Fibroblast of villous mesenchyme (primary cell): ENCODE measurements around the gene SH3BGR. TPM values are rescaled to one million over a fixed set of nuclear protein-coding genes. Genes with fewer than 3 reads are reported as not detected.
"Not testable (repeated sequence)": the region's sequence is repeated elsewhere in the genome, so short reads cannot be mapped to it uniquely, and the experiment has no call there.

ENCODE experiments used
- DNase-seq: peaks from one replicate; pipeline ENCODE4 v3.0.0-alpha.2; 2010; ENCODE audit warnings: low read depth
- H3K4me3 ChIP-seq: 2 replicates; pipeline ENCODE4 v1.5.1; 2011; ENCODE audit warnings: low read depth, mild to moderate bottlenecking, low read length
- CTCF ChIP-seq: IDR thresholded peaks from 2 replicates; pipeline ENCODE4 v1.5.1; 2012; ENCODE audit warnings: low read depth, mild to moderate bottlenecking, low read length; ENCODE audit not compliant: insufficient read depth
- total RNA-seq: library from RNA; depleted of rRNA; stranded (reverse); fragments of >200 nt; gene quantifications from 2 replicates; pipeline ENCODE4 v1.2.3, GENCODE V29; 2012

Gene SH3BGR
- total RNA-seq, 1 donor, result 2.2 TPM

- no peak for TF ChIP-seq CTCF
- no peak for DNase-seq
- H3K4me3 ChIP-seq, result no peak overlapping the region
Observed at GRCh38 chr21:39537571-39537970, 85.8 kb downstream of the SH3BGR start.

DNA sequence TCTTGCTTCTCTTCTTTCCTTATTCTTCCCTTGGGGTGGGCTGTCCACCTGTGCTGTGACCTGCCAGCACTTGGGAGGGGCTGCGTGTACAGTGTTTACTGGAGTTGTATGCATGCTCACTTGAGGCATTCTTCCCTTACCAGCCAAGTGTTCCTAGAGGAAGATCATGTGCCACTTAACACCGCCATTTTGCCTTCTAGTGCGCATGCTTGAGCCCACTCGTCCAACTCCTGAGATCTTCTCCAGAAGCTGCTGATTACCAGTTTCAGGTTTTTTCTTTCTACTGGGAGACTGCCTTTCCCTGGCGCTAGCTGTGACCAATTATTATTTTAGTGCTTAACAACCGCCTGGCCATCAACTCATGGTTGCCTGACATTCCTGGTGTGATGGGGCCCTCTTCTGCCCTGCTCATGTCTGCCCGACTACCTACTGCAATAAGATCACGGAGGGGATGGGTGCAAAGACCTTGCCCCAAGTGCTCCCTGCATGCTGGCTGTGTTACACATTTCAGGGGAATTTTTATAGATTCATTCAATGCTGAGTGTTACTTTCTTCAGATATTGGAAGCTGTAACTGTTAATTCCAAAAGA lies 86.8 kb downstream of the SH3BGR start:
- TF ChIP-seq CTCF, result no peak
- DNase-seq, result no peak
- no peak overlapping the region for H3K4me3 ChIP-seq

GRCh38 chr21:39540367-39540766 lies 88.6 kb downstream of the SH3BGR start:
- DNase-seq, H3K4me3 ChIP-seq: not testable (repeated sequence)

GRCh38 chr21:39542736-39543135 lies 91.0 kb downstream of the SH3BGR start:
- no peak for DNase-seq
- no peak overlapping the region for H3K4me3 ChIP-seq
- TF ChIP-seq CTCF, result no peak

GRCh38 chr21:39546522-39546921 lies 94.8 kb downstream of the SH3BGR start:
- no peak for DNase-seq
- no peak for TF ChIP-seq CTCF

DNA sequence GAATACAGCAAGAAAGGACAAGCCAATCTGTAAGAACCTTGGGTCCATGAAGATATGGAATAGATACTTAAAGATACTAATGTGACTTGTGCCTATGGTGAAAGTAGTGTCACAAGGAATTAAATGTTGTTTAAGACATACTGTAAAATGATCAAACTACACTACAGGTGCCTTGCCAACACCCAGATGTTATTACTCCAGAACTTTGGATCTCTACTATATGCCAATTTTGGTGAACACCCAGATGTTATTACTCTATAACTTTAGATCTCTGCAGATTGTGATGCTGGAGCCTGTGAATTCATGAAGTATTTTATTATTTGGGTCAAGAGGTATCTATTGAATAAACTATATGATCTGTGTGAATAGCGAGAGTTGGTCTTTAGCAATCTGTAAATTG lies 101.1 kb downstream of the SH3BGR start:
- no peak for TF ChIP-seq CTCF
- no peak overlapping the region for H3K4me3 ChIP-seq
- no peak for DNase-seq

More at GRCh38 chr21:39546522-39546921, 94.8 kb downstream of the SH3BGR start:
- no peak overlapping the region for H3K4me3 ChIP-seq

DNA sequence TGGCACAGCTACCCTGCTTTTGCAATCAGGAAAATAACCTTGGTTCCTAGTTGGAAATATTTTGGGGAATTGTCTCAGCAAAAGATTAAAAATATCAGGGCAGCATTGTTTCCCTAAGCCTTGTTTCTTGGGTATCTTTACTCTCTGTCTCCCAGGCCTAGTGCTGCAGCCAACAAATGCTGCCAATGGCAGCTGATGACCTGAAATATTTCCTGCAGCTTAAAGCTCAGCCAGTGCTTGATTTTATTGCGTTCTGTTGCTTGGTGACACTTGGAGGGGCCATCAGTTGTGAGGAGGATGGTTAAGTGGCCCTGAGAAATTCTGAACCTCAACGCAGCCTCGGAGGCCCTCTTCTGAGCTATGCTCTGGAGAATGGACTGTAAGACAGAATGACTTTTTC lies 101.6 kb downstream of the SH3BGR start:
- DNase-seq, result no peak
- no peak overlapping the region for H3K4me3 ChIP-seq
- no peak for TF ChIP-seq CTCF
